Kidney glomerular epithelial cell (primary cell): ENCODE results near the gene CEP128.

ENCODE experiments used
- DNase-seq: peaks from one replicate; lab custom pipeline; 2025; lab: John Stamatoyannopoulos, UW

Gene CEP128

DNA sequence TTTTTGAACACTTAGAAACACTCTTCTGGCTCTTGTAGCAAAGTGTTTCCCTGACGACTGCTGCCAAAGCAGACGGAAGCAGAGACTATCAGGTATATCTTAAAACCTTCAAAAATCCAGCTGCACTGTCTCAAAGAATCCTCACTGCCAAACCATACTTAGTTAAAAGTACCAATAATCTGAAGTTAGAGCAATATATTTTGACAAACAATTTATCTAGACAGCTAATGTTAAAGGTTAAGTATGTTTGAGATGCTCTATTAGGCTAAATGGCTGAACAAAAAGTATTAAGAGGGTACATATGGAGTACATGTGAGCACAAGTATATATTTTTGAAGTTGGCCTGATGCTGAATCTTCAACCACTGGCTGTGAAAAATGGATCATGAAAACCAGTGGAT is 398.3 kb downstream of the CEP128 start:
- no peak for DNase-seq

DNA sequence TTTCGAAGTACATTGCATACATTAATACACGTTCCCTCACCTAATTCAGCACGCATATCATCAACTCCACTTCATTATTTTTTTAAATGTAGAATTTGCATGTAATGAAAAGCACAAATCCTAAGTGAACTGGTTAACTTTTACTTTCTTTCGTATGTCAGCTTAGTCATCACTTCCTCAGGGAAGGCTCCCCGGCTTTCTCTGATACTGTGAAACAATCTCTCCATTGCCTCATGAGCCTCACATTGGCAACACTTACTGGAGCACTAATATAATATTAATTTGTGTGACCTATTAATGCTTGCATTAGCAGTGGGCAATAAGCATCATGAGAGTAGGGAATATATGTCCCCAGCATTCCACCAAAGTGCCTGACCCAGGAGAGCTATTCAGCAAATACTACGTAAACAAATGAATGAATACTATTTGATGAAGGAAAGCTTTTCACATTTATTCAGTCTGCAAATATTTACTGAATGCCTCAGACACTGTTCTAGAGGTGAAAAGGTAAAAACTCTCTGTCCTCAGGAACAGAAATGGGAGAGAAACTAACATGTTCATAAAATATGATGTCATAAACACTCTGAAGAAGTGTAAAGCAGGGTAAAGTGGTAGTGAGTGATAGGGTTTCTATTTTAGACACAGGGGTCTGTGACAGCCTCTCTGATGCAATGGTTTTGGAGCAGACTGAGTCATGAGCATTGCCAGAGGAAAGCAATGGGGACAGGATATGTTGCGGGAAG is 402.7 kb downstream of the CEP128 start:
- no peak for DNase-seq

DNA sequence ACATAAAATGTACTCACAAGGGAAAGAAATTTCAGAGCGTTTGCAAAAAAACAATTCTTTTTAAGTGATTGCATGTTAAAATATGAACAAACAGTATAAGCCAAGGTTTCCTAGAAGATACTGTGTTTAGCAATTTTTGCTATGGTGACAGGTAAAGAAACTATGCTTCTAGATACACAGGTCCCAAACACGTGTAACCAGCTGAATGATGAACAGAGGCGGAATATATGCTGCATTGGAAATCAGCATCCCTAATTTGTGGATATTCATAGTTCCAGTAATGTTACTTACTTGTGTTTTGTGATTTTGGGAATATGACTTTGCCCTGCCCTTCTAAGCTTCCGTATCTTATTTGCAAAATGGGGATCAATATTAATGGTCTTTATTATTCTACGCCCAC is 403.9 kb downstream of the CEP128 start:
- DNase-seq: no peak

DNA sequence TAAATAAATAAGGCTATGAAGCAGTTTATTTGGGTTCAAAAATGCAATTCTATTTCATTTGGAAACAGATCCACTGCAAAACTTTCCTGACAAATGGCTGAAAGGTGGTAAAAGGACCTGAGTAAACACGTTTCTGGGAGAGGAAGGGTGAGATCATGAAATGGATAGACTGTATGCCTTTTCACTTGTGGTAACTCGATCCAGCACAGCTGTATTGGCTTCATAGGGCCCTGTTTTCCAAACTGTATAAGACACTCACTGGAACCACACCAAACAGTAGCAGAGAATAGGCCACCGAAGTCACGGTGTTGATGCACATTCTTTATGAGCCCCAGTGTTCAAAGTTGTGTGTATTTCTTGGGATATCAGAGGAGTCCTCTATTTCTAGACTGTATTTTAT is 405.1 kb downstream of the CEP128 start:
- DNase-seq: no peak

DNA sequence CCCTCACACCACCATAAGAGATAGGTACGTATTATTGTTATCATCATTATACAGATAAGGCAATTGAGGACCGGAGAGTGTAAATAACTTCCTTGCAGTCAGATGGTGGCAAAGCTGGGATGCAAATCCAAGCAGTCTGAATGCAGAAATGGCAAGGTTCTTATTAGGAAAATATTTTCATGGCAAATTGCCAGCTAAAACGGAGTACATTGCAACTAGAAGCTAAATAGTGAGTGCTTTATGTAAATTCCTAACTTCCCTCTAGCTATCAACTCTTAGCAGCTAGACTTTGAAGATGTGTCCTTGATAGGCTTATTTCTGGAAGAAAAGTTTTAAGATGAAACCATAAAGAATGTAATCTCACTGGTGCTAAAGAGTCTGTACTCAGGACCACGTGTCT is 406.4 kb downstream of the CEP128 start:
- no peak for DNase-seq

DNA sequence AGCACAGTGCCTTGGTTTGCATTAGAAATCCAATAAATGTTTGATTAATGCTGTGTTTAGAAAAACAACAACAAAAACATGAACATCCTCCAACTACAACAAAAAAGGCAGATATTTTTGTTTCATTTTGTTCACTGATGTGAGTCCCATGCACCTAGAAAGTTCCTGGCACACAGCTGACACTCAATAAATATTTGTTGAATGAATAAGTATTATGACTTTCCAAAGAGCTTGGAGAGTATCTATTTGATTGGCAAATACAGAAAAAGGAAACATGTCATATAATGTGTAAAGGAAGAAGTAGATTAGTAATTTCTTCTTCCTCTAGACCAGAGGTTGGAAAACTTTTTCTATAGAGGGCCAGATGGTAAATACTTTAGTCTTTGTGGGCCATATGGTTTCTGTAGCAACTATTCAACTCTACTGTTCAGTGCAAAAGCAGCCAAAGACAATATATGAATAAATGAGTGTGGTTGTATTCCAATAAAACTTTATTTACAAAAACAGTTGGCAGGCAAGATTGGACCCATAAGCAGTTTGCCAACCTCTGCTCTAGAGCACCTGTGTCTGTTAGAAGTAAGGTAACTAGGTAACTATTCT is 417.9 kb downstream of the CEP128 start:
- DNase-seq: peak; percentile 14

DNA sequence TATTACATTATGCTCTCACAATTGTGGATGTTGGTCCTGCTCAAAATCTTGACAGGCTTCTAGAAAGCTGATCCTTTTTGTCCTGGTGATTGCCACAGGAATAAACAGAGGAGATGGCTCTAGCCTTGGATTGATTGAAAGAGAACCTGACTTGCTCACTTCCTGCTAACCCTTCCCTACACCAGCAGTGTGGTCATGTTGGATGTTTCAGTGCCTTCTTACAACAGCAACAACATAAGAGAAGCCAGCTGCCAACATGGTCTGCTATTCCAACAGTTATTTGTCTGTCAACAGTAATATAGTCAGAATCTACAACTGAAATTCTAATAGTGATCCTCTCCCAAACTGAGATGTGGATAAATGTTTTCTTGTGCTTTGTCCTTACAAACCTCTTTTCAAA is 418.6 kb downstream of the CEP128 start:
- no peak for DNase-seq

DNA sequence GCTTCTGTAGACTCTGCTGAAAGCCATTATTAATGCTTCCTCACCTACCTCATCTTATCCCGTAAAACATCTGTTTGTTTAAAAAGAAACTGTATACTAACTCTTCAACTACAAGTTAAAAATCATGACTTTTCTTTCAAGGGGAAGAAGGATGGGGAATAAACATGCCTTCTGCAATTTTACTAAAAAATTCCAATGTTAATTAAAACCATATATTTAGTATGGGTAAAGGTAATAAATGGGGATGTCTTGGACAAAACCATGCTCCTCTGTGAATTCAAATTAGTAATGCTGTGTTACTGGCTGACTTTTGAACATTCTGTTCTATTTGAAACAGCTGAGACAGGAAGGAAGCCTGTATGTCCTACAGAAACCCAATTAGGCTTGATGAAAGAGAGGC is 419.1 kb downstream of the CEP128 start:
- DNase-seq: no peak

DNA sequence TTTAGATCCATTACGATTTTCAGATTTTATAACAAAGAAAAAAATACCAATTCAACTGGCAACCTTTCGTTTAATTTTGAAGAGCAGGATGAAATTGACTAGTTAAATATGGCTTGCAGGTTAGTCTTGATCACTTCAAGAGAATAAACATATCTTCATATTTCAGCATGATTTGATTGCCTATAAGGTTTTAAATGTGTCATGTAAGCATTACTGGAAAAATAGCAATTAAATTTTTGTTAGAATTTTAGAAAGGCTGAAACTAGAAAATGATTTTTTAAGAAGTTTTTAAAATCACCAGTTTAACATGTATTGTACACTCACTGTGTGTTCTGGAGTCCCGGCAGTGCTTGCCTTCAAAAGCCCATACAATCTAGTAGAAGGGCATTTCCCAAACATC is 420.1 kb downstream of the CEP128 start:
- no peak for DNase-seq

DNA sequence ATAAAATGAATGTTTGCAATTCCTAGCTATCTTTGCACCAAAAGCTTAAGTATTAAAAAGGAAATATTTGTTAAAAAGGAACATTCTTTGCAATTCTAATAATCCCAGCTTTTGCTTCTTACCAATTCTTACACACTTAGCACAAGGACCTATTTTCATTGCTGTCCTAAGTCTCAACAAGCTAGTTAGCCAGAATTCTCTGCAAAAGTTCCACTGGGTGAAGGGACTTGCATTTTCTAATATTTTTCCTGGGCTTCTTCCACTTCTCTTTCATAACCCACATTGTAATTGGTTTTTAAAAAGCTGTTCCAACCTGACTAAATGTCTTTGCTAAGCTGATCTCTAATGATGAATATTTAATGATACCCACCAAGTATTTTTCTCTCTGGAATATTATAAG is 422.5 kb downstream of the CEP128 start:
- no peak for DNase-seq

DNA sequence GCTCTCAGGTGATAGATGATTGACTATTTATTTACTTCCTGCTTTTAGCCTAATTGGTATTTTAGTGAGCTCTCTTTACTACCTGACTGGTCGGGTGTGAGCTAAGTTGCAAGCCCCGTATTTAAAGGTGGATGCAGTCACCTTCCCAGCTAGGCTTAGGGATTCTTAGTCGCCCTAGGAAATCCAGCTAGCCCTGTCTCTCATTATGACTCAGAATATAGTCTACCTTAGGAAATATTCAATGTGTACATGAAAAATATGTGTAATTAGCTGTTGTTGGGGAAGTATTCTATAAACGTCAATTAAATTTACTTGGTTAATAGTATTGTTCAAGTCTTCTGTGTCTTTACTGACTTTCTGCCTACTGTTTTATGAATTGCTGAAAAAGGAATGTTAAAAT is 423.4 kb downstream of the CEP128 start:
- DNase-seq: no peak

DNA sequence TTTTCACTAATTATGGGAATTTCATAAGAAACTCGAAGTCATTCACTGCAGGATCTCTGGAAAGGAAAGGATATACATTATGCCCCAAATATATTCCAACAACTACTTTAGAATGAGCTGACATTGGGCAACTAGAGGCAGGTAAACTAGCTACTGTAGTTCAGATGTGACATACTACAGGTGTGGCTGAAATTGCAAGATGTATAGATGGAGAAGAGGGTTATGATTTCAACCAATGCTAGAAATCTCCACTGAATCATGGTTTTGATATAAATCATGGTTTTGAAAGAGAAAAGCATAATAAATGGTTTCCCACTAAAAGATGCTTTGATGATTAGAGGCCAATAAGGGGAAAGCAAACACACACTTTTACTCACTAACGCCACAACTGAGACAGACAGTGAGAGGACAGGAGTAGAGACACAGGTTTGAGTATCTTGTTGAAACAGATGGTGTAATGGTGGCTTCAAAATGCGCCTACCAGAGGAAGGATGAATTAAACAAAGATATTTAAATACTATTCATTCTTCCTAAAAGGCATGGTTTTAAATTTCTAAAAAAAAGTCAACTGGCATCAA is 434.2 kb downstream of the CEP128 start:
- no peak for DNase-seq

DNA sequence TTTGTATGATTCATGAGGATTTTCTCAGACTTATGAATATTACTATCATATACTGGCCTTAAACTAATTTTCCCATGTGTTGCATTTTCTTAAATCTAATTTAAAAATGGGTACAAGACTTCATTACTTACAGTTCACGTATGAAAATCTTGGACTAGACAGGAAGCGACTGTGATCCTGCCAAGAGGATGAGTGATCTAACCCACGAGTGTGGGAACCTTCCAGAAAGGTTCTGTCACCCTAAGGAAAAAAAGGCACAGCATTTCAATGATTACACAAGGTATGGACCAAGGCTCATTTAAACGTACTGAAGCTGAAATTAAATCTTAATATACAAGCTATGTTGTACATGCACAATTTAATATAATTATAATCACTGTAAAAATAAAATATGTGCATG is 436.8 kb downstream of the CEP128 start:
- DNase-seq: no peak

DNA sequence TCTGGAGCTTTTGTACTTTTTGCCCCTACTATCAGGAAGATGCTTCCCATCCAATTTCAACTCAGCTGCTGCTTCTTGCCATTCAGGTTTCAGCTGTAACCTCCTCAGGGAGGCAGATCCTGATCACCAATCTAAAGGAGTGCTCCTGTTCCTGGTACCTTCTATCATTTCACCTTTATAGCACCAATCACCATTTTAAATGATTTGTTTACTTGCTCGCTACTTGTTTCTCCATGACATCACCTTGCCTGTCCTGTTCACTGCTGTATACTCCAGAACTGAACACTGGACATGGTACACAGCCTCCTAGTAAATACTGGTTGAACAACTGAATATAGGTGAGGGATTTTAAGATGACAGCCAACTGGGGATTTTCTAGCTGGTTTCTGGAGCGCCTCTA is 443.0 kb downstream of the CEP128 start:
- DNase-seq: no peak

DNA sequence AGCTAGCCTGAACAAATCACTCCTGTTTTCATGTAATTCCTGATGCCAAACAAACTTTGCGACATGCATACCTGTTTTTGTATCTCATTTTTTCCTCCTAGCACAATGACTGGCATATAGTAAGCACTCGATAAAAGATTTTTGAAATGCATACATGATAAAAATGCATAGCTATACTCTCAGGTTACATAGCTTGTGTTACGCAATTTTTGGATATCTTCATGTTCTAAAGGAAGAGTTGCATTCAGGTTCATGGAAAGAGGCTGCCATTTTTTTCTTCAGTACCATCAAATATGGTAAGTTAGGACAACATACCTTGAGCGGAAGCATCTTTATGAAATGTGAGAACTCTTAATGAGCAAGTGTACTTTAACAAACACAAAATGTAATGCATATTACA is 445.4 kb downstream of the CEP128 start:
- no peak for DNase-seq

DNA sequence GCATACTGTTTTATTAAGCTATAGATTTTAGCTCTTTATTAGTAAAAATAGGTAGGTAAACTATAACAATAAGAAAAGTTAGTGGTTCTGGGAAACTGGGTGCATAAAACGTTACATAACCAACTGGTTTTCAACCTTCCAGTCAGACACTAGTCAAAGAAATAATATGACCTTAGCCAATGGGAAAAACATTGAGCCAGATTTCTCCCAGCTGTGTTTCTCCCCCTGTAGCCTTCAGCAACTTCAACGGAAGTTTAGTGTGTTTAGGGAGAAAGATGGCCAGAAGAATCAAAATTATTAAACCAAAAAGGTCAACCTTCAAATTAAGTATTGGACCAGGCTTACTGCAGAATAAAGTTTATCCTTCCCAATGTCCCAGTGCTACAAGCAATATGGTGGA is 446.8 kb downstream of the CEP128 start:
- DNase-seq: no peak

DNA sequence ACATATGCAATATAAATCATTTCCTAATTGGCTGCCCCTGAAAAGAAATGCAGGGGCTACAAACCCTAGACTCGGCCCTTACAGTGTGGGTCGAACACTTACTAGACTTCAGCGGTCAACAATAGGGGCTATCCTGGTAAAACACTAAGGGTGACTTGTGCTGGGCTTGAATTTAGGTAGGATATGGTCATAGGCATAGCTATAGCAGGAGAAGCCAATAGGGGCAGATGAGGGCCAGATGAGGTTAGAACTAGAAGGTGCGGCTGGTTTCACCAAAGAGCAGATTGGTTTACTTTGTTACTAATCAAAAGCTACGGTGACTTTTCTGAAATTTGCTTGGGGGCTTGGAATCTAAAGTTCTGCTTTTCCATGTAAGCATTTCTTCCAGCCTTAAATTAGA is 447.9 kb downstream of the CEP128 start:
- no peak for DNase-seq

DNA sequence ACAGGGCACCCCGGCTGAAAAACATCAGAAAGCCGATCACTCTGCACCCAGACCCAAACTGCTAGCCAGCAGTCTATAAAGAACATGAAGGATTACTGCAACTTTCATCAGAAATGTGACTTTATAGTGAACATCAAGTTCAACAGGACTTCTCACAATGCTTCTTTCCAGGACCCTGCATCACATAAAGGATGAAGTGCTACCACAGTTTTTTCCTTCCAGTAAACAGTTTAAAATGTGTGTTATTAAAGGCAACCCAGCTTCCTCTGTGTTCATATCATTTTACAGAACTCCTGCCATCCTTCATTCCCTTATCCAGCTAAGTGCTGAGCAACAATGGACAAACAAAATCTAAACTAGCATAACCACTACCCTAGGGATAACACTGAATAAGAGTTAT is 449.9 kb downstream of the CEP128 start:
- no peak for DNase-seq

DNA sequence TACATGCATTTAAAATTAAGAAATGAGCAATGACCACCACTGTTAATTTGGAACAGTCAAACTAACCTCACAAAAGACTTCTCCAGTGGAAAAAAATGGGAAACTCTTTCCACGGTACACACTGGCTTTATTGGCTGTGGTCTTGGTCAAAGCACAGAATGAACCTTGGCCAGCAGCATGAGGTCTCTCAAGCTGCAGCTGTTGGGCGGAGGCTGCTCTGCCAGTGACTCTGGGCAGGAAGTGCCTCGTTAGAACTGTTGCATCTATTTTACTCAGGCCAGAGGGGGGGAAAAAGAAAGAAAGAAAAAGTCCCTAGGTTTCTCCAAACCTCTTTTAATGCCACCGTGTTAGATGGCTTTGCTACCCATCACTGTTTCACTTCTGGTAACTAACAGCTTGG is 450.4 kb downstream of the CEP128 start:
- no peak for DNase-seq

DNA sequence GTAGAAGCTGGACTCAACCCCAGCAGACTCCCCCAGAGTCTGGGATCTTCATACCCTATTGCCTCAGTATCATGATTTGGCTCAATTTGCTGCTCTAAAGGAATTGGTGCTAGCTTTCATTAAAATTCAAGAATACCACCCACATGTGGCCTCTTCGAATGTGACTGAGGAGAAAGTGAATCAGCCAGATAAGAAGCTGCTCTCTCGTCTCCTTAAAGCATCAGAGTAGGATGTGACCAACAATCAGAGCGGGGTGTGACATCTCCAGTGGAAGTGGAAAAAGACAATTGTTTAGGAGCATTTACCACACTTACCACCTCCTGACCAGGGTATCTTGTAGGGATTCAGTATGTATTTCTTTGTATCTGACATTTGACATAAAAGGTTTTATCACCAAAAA is 452.0 kb downstream of the CEP128 start:
- DNase-seq: no peak

DNA sequence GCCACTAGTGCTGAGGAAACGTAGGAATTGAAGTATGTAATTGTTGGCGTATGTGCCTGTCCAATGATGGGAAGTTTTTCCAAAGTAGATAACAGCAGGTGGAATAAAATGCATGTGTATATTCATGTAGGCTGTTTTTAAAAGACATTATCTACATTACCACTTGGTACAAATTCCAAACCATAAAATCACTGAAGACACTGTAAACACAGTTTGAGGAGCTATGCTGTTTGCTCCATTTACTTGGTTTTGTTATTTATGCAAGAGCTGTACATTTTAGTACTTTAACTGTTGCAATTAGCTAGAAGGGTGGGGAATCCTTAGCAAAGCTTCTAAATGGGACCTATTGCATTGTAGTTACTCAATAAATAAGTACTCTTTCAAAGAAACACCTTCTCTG is 455.8 kb downstream of the CEP128 start:
- no peak for DNase-seq

DNA sequence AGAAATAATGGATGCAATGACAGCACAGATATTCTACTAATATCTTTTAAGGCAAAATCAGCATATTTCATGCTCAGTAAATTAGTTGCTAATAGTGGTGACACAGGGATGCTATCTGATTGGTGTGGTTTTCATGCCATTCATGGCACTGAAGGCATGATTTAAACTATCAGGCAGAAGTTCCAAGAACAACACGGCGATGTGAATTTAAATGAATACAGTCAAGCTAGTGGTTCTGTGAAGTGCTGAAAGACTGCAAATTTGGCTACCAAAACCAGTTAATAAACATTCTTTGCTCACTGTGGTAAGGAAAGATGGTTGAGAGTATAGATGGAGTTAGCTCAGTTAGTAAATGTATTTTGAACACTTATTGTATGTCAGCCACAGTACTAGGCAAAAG is 458.2 kb downstream of the CEP128 start:
- DNase-seq: no peak

DNA sequence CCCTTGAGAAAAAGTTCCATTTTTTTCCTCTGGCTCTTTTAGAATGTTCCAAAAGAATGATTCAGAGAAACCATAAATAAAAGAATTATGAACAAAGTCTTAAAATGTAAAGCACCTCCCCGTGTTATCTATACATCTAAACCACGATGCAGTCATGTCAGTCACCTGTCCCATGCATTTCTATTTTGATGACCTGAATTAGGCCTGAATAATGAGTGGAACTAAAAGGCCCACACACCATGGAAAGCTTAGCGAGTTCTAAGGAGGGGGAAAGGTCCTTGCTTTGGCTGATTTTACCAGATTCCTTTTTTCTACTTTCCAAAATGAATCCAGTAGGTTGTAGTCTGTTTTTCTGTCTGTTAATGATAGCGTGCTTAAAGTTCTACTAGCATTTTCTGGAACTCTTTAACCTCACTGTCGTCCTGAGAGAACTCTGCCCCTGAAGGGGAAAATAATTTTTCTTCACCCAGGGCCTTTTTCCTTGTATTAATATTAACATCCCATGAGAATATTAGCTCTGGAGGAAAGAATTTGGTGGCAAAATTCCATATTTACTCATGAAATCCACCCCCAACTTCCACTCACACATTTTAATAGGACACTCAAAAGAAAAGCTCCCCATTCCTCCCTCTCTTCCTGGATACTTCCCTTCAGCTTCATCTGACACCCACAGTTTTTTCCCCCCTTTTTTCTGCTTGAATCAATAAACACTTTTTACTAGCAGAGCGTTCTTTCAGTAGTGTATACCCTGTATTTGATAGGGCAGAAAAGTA is 464.0 kb downstream of the CEP128 start:
- no peak for DNase-seq
